GM18502 (cell line): ENCODE measurements around the gene SLC2A10.

Experiments
- ATAC-seq: cut with Tn5 transposase; IDR thresholded peaks from one replicate; pipeline ENCODE4 v1.9.1; 2021; ENCODE audit warnings: mild to moderate bottlenecking; ENCODE audit not compliant: unreplicated experiment, poor library complexity

SLC2A10 gene

DNA sequence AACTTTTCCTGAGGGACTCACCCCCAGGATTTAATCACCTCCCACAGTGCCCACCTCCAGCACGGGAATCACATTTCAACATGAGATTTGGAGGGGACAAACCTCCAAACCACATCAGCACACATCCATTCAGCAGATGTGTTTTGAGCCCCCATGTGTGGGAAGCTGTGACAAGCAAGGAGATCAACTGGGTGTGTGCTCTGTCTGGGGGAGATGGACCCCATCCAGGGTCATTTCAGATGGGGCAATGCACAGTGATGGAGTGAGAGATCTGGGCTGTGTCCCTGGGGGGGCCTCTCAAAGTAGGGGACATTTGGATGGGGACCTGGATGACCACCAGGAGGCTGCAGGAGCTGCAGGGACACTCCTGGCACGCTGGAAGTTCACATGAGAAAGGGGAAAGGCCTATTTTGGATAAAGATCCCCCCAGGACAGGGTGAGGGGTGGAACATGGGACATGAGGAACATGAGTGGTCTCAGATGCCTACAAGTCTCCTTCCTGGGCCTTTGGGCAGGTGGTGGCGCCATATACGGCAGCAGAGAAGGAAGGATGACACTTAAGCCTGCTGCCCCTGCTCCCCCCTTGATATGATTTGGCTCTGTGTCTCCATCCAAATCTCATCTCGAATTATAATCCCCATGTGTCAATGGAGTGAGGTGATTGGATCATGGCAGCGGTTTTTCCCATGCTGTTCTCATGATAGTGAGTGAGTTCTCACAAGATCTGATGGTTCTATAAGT is 49.6 kb downstream of the SLC2A10 start:
- ATAC-seq, result no peak

DNA sequence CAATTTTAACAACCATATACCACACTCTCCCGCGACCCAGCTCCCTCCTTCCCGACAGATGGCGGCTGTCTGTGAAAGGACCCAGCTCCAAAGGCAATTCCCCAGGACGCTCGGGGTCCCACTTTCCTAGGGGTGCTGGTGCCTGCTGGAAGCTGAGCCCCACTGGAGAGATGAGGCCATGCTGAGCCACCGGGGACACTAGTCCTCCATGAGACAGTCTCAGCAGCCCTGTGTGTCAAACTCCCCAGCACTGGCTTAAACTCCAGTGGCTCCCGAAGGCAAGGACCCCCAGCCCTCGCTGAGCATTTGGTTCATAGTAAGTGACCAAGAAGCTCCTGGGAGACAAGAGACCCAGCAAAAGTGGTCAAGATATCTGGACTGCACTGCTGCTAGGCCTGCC is 52.1 kb downstream of the SLC2A10 start:
- ATAC-seq, result no peak

DNA sequence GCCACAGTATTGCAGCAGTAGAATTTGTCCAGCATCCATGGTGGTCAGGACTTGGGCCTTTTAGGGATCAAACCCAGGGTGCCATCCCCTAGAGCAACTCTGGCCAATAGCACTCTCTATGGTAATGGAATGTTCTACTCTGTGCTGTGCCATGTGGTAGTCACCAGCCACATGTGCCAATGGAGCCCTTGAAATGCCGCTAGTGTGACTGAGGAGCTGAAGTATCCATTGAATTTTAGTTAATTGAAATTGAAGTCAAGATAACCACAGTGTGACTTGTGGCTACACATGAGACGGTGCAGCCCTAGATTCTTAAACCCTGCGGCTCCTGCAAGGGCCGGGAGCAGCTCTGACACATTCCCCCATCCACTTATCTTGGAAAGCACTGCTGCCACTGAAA is 54.6 kb downstream of the SLC2A10 start:
- ATAC-seq, result no peak

DNA sequence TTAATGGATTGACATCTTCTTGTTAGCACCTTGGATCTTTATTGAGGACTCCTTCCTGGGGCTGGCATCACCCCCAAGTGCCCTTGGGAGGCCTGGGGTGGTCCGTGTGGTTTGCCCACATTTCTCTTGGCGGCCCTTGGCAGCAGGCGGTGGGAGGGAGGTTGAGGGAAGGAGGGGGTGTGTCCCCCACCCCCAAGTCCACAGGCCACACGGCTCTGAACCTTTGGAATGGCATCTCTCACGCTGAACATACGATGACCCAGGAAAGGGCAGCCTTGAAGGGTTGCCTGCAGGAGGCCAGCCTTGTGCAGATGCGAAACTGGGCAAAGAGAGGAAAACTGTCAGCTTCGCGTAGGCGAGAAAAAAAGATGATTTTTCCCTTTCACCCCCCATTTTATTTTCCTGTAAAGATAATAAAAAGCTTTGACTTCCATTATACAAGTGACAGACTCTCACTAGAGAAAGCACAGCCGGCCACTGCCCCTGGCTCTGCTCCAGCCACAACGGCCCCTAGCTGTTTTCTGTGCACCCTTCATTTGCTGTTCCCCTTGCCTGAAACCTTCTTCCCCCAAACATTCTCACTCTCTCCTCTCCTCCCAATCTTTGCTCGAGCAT is 56.2 kb downstream of the SLC2A10 start:
- ATAC-seq, result no peak

DNA sequence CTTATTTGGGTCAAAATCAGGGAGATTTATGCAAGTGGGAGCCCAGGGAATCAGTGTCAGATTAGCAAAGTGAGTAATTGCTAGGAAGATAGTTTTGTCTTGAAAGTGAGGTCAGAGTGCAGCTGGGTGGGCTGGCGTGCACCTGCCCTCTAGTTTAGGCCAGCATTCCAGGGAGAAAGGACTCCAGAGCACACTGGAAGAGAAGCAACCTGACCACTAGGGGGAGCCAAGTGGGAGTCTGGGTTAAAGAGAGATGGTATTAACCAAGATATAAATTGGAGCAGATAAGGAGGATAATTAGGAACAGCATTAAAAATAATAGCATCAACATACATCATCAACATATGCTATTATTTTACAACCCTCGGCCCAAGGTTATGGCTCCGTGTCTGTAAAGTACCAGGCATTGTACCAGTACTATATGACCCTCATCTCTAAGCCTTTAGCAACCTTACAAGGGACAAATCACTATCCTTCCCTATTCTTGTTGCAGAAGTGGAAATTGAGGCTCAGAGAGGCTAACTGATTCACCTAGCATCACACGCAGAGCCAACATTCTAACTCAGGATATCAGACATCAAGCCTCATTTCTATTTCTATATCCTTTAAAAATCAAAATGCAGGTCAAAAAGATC is 57.8 kb downstream of the SLC2A10 start:
- no peak for ATAC-seq

DNA sequence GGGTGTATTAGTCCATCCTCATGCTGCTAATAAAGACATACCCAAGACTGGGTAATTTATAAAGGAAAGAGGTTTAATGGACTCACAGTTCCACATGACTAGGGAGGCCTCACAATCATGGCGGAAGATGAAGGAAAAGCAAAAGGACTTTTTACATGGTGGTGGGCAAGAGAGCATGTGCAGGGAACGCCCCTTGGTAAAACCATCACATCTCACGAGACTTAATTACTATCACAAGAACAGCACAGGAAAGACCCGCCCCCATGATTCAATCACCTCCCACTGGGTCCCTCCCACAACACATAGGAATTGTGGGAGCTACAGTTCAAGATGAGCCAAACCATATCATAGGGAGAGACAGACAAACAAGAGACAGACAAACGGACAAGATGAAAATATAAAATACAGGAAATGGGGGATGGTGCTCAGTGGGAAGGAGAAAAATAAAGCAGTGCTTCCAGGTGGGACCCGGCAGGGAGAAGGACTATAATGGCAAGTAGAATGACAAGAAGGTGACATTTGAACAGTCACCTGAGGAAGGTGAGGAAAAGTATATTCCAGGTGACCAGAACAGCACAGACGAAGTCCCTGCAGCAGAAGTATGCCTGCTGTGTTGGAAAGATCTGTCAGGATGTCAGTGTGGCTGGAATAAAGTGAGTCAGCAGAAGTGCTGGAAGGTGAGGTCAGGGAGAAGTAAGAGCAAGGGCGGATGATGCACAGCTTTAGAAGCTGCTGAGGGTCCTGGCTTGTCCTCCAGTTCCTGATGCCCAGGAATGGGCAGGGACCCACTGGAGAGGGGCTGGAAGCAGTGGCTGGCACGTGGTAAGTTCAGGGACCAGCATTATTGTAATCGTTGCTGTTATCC is 61.1 kb downstream of the SLC2A10 start:
- ATAC-seq, result no peak

DNA sequence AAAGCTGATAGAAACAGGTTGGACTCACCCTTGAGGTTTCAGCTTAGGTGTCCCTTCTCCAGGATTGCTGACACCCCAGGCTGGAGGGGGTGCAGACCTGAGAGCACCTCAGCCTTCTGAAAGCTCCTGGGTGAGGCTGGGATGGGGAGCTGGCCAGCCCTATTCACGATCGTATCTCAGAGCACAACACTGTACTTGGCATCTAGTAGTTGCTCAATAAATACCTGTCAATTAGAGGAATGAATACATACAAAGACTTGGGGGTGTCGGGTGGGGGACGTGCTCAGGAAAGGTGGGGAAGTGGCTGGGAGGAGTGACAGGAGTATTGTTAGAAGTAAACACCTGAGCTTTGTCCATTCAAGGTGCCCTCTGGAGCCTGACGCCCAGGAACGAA is 61.7 kb downstream of the SLC2A10 start:
- ATAC-seq, result no peak

DNA sequence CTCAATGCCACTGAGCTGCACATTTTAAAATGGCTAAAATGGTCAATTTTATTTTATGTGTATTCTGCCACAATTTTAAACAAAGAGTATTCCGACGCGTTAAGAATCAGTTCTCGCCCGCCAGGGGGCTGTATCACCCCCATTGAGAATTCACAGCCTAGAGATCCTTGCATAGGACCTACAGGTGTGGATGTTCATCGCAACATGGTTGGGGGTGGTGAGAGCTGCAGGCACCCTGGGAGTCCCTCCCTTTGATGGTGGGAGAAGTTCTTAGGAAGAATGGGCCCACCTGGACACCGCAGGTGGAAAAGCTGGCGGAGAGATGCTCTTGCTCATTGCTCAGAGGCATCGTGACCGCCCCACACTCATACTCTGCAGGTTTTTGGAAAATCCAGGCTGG is 63.5 kb downstream of the SLC2A10 start:
- ATAC-seq, result no peak

DNA sequence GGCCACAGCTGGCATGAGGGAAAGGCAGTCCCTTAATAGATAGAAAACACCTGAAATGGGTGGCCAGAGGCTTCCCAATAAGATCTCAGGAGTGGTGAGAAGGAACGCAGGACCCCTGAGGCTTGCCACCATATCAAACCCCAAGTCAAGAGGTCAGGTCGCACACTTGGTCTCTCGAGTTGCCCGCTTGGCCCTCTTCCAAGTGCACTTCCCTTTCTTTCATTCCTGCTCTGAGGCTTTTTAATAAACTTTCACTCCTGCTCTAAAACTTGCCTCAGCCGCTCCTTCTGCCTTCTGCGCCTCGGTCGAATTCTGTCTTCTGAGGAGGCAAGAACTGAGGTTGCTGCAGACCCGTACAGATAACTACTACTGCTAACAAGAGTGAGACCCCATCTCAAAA is 64.2 kb downstream of the SLC2A10 start:
- ATAC-seq, result no peak

DNA sequence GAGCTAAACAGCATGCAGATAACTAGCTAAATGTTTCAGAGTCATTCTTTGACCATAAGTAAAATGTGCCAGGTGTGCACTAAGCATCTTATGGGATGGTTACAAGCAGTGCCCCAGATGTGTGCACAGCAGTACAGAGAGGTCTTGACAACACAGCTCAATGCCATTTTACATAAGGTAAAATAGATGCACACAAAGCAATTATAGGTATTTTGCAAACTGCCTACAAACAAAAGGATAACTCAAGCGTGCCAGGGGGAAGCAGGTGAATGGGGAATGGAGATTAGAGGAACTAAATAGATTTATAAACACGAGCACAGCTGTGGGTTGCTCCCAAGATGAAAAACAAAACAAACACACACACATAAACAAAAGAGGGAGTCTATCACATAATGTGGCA is 64.8 kb downstream of the SLC2A10 start:
- no peak for ATAC-seq

DNA sequence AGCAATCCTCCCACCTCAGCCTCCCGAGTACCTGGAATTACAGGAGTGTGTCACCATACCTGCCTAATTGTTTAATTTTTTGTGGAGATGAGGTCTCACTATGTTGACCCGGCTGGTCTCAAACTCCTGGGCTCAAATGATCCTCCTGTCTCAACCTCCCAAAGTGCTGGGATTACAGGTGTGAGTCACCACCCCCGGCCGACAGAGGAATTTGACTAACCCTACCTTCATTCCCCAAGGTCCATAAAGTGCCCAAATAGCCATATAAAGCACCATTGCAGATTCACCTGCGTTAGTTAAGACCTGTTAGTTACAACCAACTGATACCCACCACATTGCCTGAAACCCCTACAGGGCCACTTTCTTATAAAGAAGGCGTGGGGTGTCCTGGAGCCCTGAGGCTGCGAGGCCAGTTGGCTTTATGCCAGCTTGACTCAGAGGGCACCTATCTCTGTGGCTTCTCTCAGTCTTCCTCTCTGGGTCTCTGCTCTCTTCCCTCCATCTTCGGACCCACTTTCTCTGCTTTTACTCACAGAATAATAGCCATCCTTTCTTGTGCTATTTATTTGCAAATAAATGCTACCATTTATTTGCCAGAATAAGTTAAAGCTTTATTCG is 65.6 kb downstream of the SLC2A10 start:
- no peak for ATAC-seq

DNA sequence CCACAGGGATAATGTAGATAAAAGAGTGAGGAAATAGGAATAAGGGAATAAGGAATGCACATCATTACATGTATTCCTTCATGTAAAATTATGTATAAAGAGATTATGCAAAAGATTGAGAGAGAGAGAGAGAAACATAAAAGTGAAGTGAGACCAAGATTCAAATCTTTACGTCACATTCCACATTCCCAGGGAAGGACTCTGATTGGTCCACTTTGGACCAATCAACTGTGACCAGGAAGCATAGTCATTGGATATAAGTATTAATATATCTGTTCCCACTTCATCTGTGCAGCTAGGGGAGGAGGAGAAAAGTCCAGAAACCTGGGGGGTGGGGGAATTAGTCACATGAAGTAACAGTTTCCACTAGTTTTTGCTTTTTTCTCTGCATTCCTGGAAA is 66.4 kb downstream of the SLC2A10 start:
- ATAC-seq, result no peak

DNA sequence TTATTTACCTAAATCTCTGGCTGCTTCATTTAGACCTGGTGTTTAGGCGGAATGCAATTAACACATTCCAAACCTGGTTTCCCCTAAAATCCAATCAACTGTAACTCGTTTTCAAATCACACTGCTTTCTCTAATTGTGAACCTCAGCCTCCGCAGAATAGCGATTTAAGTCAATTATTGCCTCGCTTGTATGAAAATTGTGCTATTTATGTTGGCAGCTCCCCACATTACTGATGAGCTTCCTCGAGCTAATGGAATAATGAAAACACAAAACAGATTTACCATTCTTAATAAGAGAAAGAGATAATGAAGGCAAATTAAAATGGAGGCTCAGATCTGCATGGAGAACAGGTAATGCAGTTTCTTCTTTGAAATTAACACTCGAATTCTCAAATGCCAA is 67.9 kb downstream of the SLC2A10 start:
- ATAC-seq, result no peak

DNA sequence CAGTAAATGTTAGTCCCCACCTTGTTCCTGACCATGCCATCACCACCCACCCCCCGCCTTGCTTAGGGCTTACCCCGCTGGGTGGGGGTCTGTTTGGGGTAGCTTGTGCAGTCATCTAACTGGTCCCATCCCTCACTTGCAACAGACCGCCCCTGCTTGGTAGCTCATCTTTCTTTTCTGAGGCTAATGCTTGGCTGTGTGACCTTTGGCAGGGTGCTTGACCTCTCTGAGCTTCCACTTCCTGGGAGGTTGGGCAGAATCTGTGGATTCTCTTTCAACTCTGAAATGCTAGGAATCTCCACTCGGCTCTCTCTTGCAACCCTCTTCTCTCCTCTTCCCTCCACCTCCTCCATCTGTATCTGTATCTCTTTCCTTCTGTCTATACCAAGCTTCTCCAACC is 70.4 kb downstream of the SLC2A10 start:
- no peak for ATAC-seq

DNA sequence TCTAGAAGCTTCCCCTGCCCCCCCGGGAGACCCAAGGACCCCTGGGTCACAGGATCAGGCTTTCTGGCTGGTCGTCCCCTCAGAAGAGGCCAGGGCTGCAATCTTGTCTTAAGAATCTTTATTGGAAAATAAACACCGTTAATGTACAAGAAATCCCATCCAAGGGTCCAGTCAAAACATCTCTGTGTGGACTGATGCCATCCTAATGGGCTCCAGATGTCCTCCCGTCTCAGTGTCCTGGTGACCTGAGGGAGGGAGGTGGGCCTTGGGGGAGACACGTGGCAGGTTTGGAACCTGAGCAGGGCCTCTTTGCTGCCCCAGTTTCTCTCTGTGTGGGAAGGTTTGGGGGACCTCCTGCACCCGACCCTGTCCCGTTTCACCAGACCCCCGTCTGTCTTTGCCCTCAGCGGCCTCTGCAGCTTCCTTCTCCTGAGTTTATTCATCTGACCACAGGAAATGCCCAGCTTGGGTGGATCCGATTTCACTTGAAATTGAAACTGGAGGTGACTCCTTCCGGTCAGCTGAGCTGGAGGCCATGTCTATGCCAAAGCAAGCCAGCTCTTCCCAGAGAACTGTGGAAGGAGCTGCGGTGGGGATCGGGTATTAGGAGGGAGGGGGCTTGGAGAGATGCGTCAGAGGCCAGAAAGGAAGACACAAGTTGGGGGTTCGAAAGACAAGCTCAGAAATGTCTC is 75.1 kb downstream of the SLC2A10 start:
- no peak for ATAC-seq
